ENCODE measurements around the gene EIF1. TPM values are rescaled to one million over a fixed set of nuclear protein-coding genes. Genes with fewer than 3 reads are reported as not detected.

The EIF1 gene
- total RNA-seq, 3 donors from 2014 or later: 217 to 850 (median 260) TPM

GRCh38 chr17:41707803-41708669, 19.4 kb downstream of the EIF1 start:
- intact Hi-C loops (cut with DNase I; ENCODE audit: low total_unique reads): no loop called here
- no peak for TF ChIP-seq POLR2A (IDR thresholded peaks at IDR 0.05)
- TF ChIP-seq POLR2AphosphoS5 (IDR thresholded peaks at IDR 0.05): no peak
- no peak for TF ChIP-seq CTCF (IDR thresholded peaks at IDR 0.05)
- Histone ChIP-seq H3K4me3 (no peak overlapping the region), H3K27ac (no peak overlapping the region), H3K27me3 (no peaks in the 10 kb centered on the region), H3K4me1 (no peaks in the 10 kb centered on the region), H3K36me3 (no peaks in the 10 kb centered on the region), H3K9me3 (no peaks in the 10 kb centered on the region)
- no peak for DNase-seq (ENCODE audit: low spot score in 2 of 2)

- H3K36me3 ChIP-seq: no peaks in the 10 kb centered on the region
- TF ChIP-seq POLR2AphosphoS5 (IDR thresholded peaks at IDR 0.05) (no peak), CTCF (IDR thresholded peaks at IDR 0.05) (no peak), POLR2A (IDR thresholded peaks at IDR 0.05) (no peak)
- H3K27ac ChIP-seq: no peak overlapping the region
- no peaks in the 10 kb centered on the region for H3K27me3 ChIP-seq
- H3K9me3 ChIP-seq: no peaks in the 10 kb centered on the region
- H3K4me1 ChIP-seq: no peaks in the 10 kb centered on the region
- DNase-seq (ENCODE audit: low spot score in 2 of 2): no peak
- no peak overlapping the region for H3K4me3 ChIP-seq
- intact Hi-C loops (cut with DNase I; ENCODE audit: low total_unique reads): no loop called here
Observed at GRCh38 chr17:41710472-41711090, 21.9 kb downstream of the EIF1 start.

GRCh38 chr17:41711669-41712400, 23.1 kb downstream of the EIF1 start, which contains the start of gene GAST:
Gene GAST (plus strand): TSS chr17:41712331. CDS start chr17:41715437, 3,106 bp downstream.
- TF ChIP-seq POLR2AphosphoS5 (IDR thresholded peaks at IDR 0.05) (no peak), POLR2A (IDR thresholded peaks at IDR 0.05) (no peak)
- Histone ChIP-seq H3K4me3 (no peak within 1 kb of the TSS), H3K9me3 (no peaks in the 10 kb centered on the region), H3K36me3 (no peaks in the 10 kb centered on the region), H3K4me1 (no peaks in the 10 kb centered on the region), H3K27me3 (no peaks in the 10 kb centered on the region), H3K27ac (no peak within 1 kb of the TSS)
- no peak for DNase-seq (ENCODE audit: low spot score in 2 of 2)
- intact Hi-C loops (cut with DNase I; ENCODE audit: low total_unique reads): no loop called here

GRCh38 chr17:41717408-41718286, 29.0 kb downstream of the EIF1 start:
- intact Hi-C loops (cut with DNase I; ENCODE audit: low total_unique reads): loop anchor here (1.0 kb wide), 1 partner anchor 18 kb away; no protein-coding TSS in a partner anchor
- TF ChIP-seq POLR2AphosphoS5 (IDR thresholded peaks at IDR 0.05): peak in 2 of 3 donors; percentile 27 to 51
- no peak for TF ChIP-seq POLR2A (IDR thresholded peaks at IDR 0.05)
- Histone ChIP-seq H3K27ac (peak overlapping the region; percentile 72 to 90), H3K36me3 (no peaks in the 10 kb centered on the region), H3K4me1 (no peaks in the 10 kb centered on the region), H3K9me3 (no peaks in the 10 kb centered on the region), H3K27me3 (no peaks in the 10 kb centered on the region), H3K4me3 (peak overlapping the region in 1 of 3 donors; percentile 2)
- DNase-seq (ENCODE audit: low spot score in 2 of 2): peak in 1 of 2 donors; percentile 73

- Histone ChIP-seq H3K27ac (peak overlapping the region; percentile 72 to 90), H3K36me3 (no peaks in the 10 kb centered on the region)
- intact Hi-C loops (cut with DNase I; ENCODE audit: low total_unique reads): no loop called here
Observed at GRCh38 chr17:41718287-41718645, 29.6 kb downstream of the EIF1 start.

More at GRCh38 chr17:41718287-41718645, 29.6 kb downstream of the EIF1 start:
- no peaks in the 10 kb centered on the region for H3K27me3 ChIP-seq
- no peaks in the 10 kb centered on the region for H3K9me3 ChIP-seq
- no peak overlapping the region for H3K4me3 ChIP-seq
- no peaks in the 10 kb centered on the region for H3K4me1 ChIP-seq
- TF ChIP-seq POLR2A (IDR thresholded peaks at IDR 0.05) (no peak), CTCF (IDR thresholded peaks at IDR 0.05) (no peak), POLR2AphosphoS5 (IDR thresholded peaks at IDR 0.05) (no peak)
- no peak for DNase-seq (ENCODE audit: low spot score in 2 of 2)
